Motor neuron (in vitro differentiated cells): ENCODE results near the gene OSR1. TPM values are rescaled to one million over a fixed set of nuclear protein-coding genes. Genes with fewer than 3 reads are reported as not detected.
A peak's percentile ranks its signal among the peaks of the same experiment; 100 is the strongest.

Source experiments
- ATAC-seq, 8 experiments: fragments of 200-7000 bp; cut with Tn5 transposase; replicated peaks in 6 of 8; 2 replicates each; pipeline ENCODE4 v1.8.0; 2021; ENCODE audit warnings: mild to moderate bottlenecking in 8 of 8, moderate library complexity in 8 of 8
- H3K27ac ChIP-seq, 2 donors: fragments of 250-450 bp; sonication (Bioruptor Pico); 2 replicates each; pipeline ENCODE4 v1.9.0; 2021; ENCODE audit warnings: antibody characterized with exemption in 2 of 2, mild to moderate bottlenecking in 2 of 2, moderate library complexity in 1 of 2
- H3K4me1 ChIP-seq, 2 donors: fragments of 250-450 bp; sonication (Bioruptor Pico); replicated peaks in 1 of 2; 2 replicates each; pipeline ENCODE4 v1.6.1; 2021; ENCODE audit warnings: antibody characterized with exemption in 2 of 2, mild to moderate bottlenecking in 2 of 2, moderate library complexity in 1 of 2
- H3K4me3 ChIP-seq, 5 donors: fragments of 250-450 bp; sonication (Bioruptor Pico); 2 replicates each; pipeline ENCODE4 v1.9.0; 2021; ENCODE audit warnings: antibody characterized with exemption in 5 of 5, mild to moderate bottlenecking in 5 of 5, moderate library complexity in 4 of 5
- WGBS, 10 experiments: fragments of 450-650 bp; shearing (Covaris generic); methylation state at CpG; one replicate each; pipeline ENCODE4 v1.0.0; 2022; 5-methylcytosine and 5-hydroxymethylcytosine counted together
- in situ Hi-C, 9 experiments: fragments of 400-800 bp; cut with MboI; loops; one replicate each; pipeline ENCODE4 v1.15.0; 2021; ENCODE audit warnings: low sequenced_read_pairs in 9 of 9, low pct_unique_long_range_greater_than_20kb in 2 of 9; ENCODE audit not compliant: unreplicated experiment in 9 of 9
- total RNA-seq, 8 experiments: library from RNA; unstranded; fragments of 300-600 nt; gene quantifications; 2 replicates each; pipeline versions ENCODE4 v1.2.3 to v1.2.4, GENCODE V29; 2022

Gene OSR1
- total RNA-seq, 8 experiments from 2014 or later, result 0.27 to 25.8 (median 6.9) TPM

GRCh38 chr2:19356545-19357401, 1.6 kb downstream of the OSR1 start:
- peak in 1 of 8 experiments; percentile 21 for ATAC-seq
- H3K4me3 ChIP-seq, result no peak overlapping the region
- no peak overlapping the region for H3K27ac ChIP-seq
- 0 to 17% (median 8%) methylated on average over 5 to 30 of the region's 54 CpGs; no CpG with 5 or more reads in 1 of the 10 experiments for WGBS, 10 experiments
- in situ Hi-C loops, result loop anchor here in 5 of 9 experiments (25.0 kb wide), 7 partner anchors 331 to 919 kb away; no protein-coding TSS in a partner anchor
- peaks cover 4 to 16% of the 10 kb centered on the region in 2 donors for H3K4me1 ChIP-seq

GRCh38 chr2:19355931-19356544, 2.4 kb downstream of the OSR1 start:
- H3K4me3 ChIP-seq, result no peak overlapping the region
- WGBS, 10 experiments, result 23 to 53% (median 31%) methylated on average over 2 to 21 of the region's 35 CpGs; no CpG with 5 or more reads in 2 of the 10 experiments
- H3K27ac ChIP-seq, result no peak overlapping the region
- H3K4me1 ChIP-seq, result peaks cover 4 to 16% of the 10 kb centered on the region in 2 donors
- in situ Hi-C loops, result loop anchor here in 5 of 9 experiments (25.0 kb wide), 7 partner anchors 331 to 919 kb away; no protein-coding TSS in a partner anchor
- ATAC-seq, result no peak

- in situ Hi-C loops, result loop anchor here in 5 of 9 experiments (25.0 kb wide), 7 partner anchors 332 to 918 kb away; no protein-coding TSS in a partner anchor
- no peak overlapping the region for H3K4me3 ChIP-seq
- WGBS, 10 experiments, result 39 to 90% (median 54%) methylated on average over 2 to 15 of the region's 18 CpGs; no CpG with 5 or more reads in 4 of the 10 experiments
- H3K4me1 ChIP-seq, result peaks cover 4 to 22% of the 10 kb centered on the region in 2 donors
- no peak for ATAC-seq
- no peak overlapping the region for H3K27ac ChIP-seq
Observed at GRCh38 chr2:19355416-19355821, 3.0 kb downstream of the OSR1 start.

- H3K4me1 ChIP-seq, result peaks cover 4 to 22% of the 10 kb centered on the region in 2 donors
- ATAC-seq, result no peak
- in situ Hi-C loops, result loop anchor here in 5 of 9 experiments (25.0 kb wide), 7 partner anchors 332 to 918 kb away; no protein-coding TSS in a partner anchor
- H3K4me3 ChIP-seq, result no peak overlapping the region
- 17 to 80% (median 50%) methylated on average over 1 of the region's 3 CpGs; no CpG with 5 or more reads in 6 of the 10 experiments for WGBS, 10 experiments
- no peak overlapping the region for H3K27ac ChIP-seq
Observed at GRCh38 chr2:19355014-19355405, 3.4 kb downstream of the OSR1 start.

- H3K27ac ChIP-seq, result no peak overlapping the region
- ATAC-seq, result no peak
- in situ Hi-C loops, result loop anchor here in 5 of 9 experiments (25.0 kb wide), 7 partner anchors 334 to 916 kb away; no protein-coding TSS in a partner anchor
- H3K4me1 ChIP-seq, result peaks cover 4 to 18% of the 10 kb centered on the region in 2 donors
- no peak overlapping the region for H3K4me3 ChIP-seq
- 7 to 65% (median 37%) methylated on average over 2 to 10 of the region's 11 CpGs; no CpG with 5 or more reads in 4 of the 10 experiments for WGBS, 10 experiments
Observed at GRCh38 chr2:19353721-19354050, 4.7 kb downstream of the OSR1 start.

- H3K4me3 ChIP-seq, result no peak overlapping the region
Observed at GRCh38 chr2:19352946-19353720, 5.3 kb downstream of the OSR1 start.

GRCh38 chr2:19351899-19352697, 6.3 kb downstream of the OSR1 start:
- Histone ChIP-seq H3K4me1 (peaks cover 2 to 16% of the 10 kb centered on the region in 2 donors), H3K4me3 (no peak overlapping the region), H3K27ac (no peak overlapping the region)
- ATAC-seq, result no peak
- 17 to 36% (median 20%) methylated on average over 2 to 15 of the region's 29 CpGs; no CpG with 5 or more reads in 6 of the 10 experiments for WGBS, 10 experiments
- in situ Hi-C loops, result loop anchor here in 5 of 9 experiments (25.0 kb wide), 7 partner anchors 335 to 915 kb away; no protein-coding TSS in a partner anchor

More at GRCh38 chr2:19352946-19353720, 5.3 kb downstream of the OSR1 start:
- in situ Hi-C loops, result loop anchor here in 5 of 9 experiments (25.0 kb wide), 7 partner anchors 334 to 916 kb away; no protein-coding TSS in a partner anchor
- Histone ChIP-seq H3K4me1 (peaks cover 2 to 18% of the 10 kb centered on the region in 2 donors), H3K27ac (no peak overlapping the region)
- ATAC-seq, result no peak
- 17 to 92% (median 45%) methylated on average over 4 to 25 of the region's 40 CpGs; no CpG with 5 or more reads in 1 of the 10 experiments for WGBS, 10 experiments

- Histone ChIP-seq H3K27ac (no peak overlapping the region), H3K4me1 (peaks cover 4 to 20% of the 10 kb centered on the region in 2 donors), H3K4me3 (no peak overlapping the region)
- in situ Hi-C loops, result loop anchor here in 5 of 9 experiments (25.0 kb wide), 7 partner anchors 336 to 914 kb away; no protein-coding TSS in a partner anchor
- no peak for ATAC-seq
- WGBS, 10 experiments, result 9 to 100% (median 27%) methylated on average over 1 to 13 of the region's 23 CpGs; no CpG with 5 or more reads in 5 of the 10 experiments
Observed at GRCh38 chr2:19351499-19351898, 6.9 kb downstream of the OSR1 start.

GRCh38 chr2:19350678-19351401, 7.6 kb downstream of the OSR1 start:
- Histone ChIP-seq H3K27ac (no peak overlapping the region), H3K4me3 (peak overlapping the region in 3 of 5 donors; percentile 13 to 28 (median 22)), H3K4me1 (peaks cover 4 to 20% of the 10 kb centered on the region in 2 donors)
- no peak for ATAC-seq
- WGBS, 10 experiments, result 18 to 100% (median 40%) methylated on average over 2 to 14 of the region's 30 CpGs; no CpG with 5 or more reads in 3 of the 10 experiments
- in situ Hi-C loops, result loop anchor here in 5 of 9 experiments (25.0 kb wide), 7 partner anchors 336 to 914 kb away; no protein-coding TSS in a partner anchor

- in situ Hi-C loops, result loop anchor here in 6 of 9 experiments (25.0 kb wide), 8 partner anchors 113 to 913 kb away; no protein-coding TSS in a partner anchor
- H3K4me3 ChIP-seq, result peak overlapping the region in 3 of 5 donors; percentile 13 to 28 (median 22)
- ATAC-seq, result peak in 3 of 8 experiments; percentile 6 to 28 (median 28)
- peaks cover 4 to 20% of the 10 kb centered on the region in 2 donors for H3K4me1 ChIP-seq
- H3K27ac ChIP-seq, result no peak overlapping the region
- 0 to 100% (median 71%) methylated on average over 1 to 12 of the region's 47 CpGs; no CpG with 5 or more reads in 6 of the 10 experiments for WGBS, 10 experiments
Observed at GRCh38 chr2:19349911-19350677, 8.3 kb downstream of the OSR1 start.
